HG03280 (cell line): ENCODE results near the gene MGAT5B.
"Not testable (repeated sequence)": the region's sequence is repeated elsewhere in the genome, so short reads cannot be mapped to it uniquely, and the experiment has no call there.

Experiments used
- ATAC-seq: cut with Tn5 transposase; IDR thresholded peaks from one replicate; pipeline ENCODE4 v1.9.1; 2021; ENCODE audit warnings: mild to moderate bottlenecking, moderate library complexity; ENCODE audit not compliant: unreplicated experiment

MGAT5B gene

DNA sequence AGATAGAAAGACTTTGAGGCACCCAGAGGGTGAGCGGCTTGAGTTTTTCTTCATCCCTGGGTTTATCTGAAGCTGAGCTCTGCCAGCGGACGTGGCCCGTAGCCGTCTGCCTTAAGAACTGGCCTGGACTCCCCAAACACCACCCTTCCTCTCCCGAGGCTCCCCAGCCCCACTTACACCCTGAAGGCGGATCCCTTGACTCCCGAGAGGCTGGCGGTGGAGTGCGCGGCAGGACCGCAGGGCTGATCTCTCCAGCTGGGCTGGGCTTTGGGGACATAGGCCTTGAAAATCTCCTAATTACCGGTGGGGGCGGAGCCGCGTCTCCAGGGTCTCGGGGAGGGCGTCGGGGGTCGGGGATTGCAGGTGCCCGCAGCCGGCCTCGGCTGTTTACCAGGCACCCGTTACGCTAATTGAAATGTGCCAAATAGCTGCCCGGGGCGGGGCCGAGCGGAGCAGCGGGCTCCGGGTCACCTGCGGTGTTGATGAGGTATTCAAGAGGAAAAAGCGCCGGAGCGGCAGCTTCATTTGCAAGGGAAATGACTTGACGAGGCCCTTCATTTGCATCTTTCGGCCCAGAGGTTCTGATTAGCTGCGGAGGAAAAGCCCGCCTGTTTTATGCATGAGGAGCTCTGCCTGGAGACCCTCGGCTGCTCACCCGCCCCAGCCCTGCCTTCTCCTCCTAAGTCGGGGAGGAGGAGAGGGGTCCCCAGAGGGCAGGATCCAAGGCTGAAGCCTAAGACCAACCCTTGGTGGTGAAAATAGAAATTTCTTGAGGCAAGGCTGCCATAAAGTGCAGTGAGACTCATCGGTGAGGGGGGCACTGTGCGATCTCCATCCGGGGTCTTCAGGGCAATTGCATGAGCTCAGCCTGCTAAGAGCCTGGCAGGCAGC, 100.7 kb downstream of the MGAT5B start:
- no peak for ATAC-seq

DNA sequence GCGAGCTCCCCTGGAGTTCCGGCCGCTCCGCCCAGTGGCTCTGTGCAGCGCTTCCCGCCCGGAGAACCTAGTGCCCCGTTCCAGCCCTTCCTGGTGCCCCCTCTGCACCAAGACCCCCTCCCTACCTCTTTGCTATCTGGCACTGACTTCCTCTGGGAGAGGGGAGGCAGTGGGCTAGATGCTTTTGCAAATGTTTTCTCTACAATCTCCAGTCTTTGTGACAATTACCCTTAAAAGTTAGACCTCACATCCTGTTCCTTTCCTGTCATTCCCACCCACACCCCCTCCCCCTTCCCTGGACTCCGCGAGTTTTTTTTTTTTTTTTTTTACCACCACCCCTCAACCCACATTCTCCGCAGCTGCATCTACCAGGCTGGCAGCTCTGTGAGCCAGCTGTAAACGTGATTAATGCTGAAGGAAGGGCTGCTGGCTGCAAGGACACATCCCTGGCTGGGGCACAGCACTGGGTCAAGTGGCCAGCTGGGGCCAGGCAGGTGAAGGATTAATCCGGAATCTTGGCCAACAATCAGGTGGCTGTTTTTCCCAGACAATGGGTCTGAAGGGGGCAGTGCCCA, 101.5 kb downstream of the MGAT5B start:
- ATAC-seq: no peak

DNA sequence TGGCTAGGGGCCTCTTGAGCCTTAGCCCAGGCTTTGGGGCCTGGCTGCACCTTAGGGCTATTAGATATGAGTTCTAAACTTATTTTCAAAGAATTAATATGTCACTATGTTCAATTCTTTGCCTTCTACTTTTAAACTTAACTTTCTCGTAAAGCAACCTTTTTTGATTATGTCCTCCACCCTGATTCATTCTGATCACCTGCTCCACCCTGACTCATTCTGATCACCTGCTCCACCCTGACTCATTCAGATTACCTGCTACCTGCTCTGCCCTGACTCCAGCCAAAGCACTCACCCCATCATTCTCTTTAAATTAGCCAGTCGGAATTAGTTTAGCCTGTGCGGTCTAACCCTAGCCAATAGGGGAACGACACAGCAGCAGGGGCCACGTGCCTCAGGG, 102.0 kb downstream of the MGAT5B start:
- ATAC-seq: not testable (repeated sequence)

DNA sequence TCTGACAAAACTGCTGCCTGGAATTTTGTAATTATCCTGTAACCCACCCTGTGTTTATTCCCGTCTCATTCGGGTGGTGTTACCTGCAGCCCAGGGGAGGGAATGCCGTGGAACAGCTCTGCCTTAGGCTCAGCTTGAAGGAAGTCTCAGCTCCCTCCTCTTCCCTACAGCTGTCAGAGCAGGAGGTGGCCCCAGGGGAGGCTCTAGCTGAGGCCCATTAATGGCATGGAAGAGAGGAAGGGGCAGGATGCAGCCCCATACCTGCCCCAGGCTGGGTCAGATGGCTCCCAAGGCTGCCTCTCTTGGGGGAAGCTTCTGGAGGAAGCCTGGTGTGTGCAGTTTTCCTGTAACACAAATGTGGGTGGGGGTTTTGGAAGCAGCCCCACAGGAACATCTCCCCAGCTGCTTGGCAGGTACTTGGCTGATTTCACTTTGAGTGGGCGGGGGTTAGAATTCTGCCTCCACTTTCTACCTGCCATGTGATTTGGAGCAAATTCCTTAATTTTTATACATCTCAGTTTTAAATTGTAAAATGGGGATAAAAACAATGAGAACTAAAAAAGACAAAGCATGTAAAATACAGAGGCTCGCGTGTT, 103.9 kb downstream of the MGAT5B start:
- ATAC-seq: no peak

DNA sequence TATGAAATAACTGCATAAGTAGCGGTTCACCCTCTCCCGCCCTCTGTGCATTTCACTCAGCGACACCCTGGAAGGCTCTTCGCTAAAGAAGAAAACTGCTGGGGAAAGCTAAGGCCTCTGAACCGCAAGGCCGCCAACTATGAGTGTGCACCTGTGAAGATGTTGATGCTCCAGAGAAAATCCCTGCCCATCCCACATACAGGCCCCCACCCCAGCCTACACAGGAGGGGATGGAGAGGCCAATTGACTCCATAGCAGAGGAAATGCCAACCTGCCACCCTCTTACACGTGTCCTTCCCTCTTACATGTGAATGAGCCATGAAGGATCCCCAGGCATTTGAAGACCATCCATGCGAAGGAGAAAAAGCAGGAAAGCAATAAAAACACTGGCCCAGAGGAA, 104.8 kb downstream of the MGAT5B start:
- ATAC-seq: no peak

DNA sequence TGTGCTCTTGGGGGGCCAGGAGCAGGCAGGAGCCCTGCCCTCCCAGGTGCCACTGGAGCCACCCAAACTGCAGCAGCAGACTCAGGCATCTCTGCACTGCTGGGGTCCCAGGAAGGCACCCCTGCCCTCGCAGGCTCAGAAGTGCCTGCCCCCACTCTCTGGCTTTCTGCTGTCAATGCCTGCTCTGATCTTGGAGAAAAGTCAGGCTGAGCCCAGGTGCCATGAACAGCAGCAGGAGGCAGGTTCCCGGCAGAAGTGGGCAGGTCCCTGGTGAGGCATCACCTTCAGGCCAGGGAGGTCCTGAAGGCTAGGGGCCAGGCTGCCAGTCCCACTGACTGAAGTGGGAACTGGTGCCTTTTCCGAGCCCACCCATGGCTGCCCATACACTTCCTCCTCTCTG, 106.5 kb downstream of the MGAT5B start:
- ATAC-seq: no peak

DNA sequence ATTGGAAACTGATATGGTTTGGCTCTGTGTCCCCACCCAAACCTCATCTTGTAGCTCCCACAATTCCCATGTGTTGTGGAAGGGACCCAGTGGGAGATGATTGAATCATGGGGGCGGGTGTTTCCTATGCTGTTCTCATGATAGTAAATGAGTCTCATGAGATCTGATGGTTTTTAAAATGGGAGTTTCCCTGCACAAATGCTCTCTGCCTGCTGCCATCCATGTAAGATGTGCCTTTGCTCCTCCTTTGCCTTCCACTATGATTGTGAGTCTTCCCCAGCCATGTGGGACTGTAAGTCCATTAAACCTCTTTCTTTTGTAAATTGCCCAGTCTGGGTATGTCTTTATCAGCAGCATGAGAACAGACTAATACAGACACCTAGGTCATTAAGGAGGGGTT, 109.8 kb downstream of the MGAT5B start:
- not testable (repeated sequence) for ATAC-seq

DNA sequence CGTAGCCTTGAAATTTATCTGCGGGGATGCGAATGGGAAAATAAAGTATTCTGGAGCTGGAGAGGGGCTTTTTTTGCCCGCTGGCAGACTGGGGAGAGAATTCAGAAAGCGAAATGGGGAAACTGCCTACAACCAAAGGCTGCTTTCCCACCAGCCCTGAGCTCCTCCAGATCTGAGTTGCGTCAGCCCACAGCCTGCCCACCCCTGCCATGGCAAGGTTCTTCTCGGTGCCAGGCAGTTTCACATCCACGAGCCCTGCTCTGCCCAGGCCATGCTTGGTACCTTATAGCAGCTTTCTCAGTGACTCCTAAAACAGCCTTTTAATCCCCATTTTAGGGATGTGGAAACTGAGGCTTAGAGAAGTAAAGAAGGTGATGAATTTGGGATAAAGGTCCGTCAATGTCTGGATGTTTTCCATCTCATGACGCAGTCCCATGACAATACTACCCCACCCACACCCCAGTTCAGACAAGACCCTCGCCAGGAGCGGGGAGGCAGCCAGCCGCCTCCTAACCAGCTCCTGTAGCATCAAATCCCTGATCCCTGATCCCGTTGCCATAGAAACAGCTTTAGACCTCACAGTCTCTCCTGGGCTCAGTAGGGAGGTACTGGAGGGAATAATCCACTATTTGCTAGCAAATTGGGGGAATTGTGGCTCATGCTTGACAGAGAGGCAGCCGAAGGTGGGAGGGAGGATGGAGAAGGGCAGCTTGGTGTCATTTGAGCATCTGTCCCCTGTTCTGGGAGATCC, 113.5 kb downstream of the MGAT5B start:
- ATAC-seq: no peak

DNA sequence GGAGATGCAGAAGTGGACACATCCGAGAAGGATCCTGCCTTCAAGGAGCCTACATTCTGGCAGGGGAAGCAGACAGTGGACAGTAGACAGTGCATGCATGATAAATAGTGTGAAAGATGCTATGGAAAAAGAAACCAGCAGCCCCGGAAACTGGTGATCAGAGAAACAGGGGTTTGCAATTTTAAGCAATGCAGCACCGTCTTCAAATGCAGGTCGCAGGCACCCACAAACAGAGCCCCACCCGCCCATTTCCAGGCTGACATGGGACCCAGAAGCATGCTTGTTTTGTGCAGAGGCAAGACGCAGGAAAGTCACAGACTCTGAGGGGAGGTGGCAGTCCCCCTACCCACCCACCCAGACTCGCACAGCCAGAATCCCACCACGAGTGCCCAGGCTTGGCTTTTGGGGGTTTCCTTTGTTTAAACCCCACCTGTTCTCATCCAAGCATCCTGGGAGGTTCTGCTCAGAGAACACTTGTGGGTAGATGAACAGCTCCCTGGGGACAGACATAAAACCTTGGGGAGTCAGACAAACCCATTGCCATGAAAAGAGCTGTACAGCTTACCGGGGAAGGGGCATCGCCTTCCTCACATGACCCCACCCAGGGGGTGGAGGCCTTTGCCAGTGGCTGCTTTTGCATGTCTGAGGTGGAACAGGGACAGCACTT, 114.3 kb downstream of the MGAT5B start:
- no peak for ATAC-seq

DNA sequence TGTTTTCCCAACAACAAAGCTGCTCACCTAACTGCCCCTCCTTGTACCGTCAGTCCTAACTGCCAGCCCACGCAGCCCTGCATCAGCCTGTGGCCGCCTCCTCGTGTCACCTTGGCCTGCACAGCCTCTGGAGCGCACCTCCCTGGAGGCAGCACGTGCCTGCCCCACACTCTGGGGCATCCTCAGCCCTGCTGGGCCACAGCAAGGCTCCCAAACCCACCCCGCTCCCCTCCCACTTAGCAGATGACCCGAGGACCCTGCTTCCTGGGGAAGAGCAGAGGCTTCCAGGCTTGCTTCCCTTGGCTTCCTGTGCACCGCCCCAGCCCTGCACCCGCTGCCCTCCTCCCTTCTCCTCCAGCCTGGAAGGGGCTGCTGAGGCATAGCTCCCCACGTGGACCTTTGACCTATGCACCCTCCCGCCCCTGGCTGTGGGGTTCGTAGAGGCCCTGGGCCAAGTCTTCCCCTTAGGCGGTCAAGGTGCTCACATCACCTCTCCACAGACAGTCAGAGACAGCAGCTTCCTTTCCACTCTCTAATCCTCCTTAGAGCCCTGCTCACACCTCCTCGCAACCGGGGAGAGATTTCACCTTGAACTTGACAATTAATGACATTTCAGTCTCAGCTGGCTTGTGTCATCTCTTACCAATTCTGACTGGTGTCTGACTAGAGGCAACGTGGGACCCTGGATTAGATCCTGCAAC, 115.0 kb downstream of the MGAT5B start:
- ATAC-seq: no peak

DNA sequence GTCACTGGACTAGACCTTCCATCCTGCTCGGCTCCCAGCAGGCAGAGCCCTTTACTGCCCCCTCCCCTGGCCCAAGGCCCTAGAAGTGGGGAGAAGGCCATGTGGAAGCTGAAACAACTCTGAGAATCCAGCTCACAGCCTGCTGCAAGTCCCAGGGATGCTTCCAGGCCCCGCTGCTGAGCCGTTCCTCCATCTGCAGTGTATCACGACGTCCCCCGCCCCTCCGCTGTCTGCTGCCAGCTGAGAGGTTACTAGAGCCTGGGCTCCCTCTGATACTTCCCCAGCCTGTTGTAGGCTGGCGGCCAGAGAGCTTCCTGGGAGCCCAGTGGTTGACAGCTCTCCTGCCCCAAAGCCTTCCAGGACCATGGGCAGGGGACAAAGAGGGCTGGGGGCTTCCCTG, 118.2 kb downstream of the MGAT5B start:
- ATAC-seq: no peak

DNA sequence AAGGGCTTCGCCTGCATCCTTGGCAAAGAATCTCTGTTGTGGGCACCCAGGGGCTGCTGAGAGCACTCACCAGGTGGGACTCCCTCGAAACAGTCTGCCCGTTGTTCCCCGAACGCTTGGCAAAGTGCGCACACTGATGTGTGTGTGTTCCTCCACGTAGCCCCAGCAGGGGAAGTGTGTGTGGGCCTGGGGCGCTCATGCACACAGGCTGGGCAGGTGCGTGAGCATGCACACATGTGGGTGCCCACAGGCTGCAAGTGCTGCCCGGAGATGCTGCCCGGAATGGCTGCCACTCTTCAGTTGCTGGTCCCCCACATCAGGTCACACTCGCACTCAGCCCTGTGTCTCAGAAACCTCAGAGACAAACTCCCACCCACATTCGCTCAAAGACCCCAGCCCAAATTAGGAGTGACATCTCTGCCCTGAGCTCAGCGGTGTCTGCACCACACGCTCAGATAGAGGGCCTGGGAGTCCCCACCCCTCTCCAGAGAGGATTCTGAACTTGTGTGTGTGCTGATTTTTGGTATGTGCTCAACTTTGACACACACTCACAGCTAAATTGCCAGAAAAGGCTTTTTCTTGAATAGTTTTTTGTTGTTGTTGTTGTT, 119.4 kb downstream of the MGAT5B start:
- no peak for ATAC-seq

DNA sequence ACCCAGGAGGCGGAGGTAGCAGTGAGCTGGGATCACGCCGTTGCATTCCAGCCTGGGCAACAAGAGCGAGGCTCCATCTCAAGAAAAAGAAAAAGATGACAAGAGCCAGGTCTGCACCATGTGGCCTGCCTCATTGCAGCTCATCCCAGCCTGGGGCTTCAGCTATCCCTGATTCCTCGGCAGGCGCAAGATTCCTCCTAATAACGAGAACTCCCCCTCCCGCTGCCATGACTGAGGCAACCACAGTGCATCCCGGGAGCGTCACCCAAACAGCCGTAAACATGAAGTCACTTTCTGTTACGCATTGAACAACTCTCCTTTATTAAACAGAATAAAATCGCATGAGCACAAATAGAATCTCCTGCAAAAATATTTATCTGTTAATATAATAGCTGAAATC, 120.6 kb downstream of the MGAT5B start:
- ATAC-seq: no peak

DNA sequence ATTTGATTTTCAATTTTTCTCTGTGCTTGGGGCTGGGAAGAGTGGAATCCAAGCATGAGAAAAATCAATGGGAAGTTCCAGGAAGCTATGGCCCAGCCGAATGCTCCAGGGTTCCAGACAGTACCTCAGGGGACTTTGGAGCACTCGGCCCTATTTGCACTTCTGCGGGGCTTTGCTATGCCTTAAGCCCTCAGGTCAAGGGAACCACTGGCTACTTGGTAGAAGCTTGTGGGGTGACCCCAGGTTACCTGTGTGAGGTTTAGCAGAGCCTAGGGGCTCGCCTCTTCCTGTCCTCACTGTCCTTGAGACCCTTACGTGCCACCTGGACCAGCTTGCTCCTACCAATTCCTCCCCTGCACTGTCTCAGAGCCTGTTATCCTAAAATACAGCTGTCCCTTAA, 121.3 kb downstream of the MGAT5B start:
- no peak for ATAC-seq

DNA sequence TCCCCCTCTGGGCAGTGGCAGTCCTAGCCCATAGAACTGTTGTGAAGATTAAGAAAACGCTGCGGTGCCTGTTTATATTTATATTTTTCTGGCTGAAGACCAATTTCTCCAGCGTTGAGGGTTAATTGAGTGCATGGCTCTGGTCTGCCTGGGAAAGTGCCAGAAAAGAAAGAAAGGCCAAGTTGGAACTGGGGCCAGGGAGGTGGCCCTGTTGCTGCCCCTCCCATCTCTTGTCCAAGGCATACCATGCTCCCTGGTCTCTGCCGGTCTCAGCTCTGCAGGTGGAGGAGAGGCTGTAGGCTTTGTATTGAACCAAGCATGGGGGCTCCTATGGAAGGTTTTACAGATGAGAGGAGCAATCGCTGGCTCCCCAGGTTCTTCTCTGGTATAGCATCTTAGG, 124.7 kb downstream of the MGAT5B start:
- no peak for ATAC-seq

DNA sequence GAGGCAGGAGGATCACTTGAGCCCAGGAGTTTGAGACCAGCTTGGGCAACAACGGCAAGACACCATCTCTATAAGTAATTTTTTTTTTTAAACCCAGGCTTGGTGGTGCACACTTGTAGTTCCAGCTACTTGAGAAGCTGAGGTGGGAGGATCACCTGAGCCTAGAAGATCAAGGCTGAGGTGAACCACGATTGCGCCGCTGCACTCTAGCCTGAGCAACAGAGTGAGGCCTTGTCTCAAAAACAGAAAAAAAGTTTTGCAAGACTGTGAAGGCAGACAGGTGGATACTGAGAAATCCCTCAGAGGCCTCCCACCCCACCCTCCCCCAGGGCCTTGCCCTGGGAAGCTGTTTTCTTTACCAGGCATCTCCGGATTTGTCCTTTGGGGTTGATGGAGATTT, 125.4 kb downstream of the MGAT5B start:
- no peak for ATAC-seq

DNA sequence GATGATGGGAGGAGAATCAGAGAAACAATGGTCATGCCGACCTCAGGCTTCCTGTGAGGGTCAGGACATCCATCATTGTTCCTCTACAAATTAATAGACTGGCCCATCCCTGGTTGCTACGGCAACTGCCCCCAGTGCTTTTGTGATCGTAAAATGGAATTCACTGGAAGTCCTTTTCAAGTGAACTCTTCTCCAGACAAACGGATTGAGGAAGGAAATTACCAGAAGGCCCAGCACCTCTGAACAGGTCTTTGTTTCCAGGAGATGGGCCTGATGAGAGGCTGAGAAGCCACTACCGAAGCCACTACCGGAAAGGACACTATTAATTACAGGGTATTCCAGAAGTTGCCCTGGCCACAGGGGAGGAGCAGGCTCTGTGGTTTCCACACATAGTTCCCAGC, 126.0 kb downstream of the MGAT5B start:
- ATAC-seq: no peak

DNA sequence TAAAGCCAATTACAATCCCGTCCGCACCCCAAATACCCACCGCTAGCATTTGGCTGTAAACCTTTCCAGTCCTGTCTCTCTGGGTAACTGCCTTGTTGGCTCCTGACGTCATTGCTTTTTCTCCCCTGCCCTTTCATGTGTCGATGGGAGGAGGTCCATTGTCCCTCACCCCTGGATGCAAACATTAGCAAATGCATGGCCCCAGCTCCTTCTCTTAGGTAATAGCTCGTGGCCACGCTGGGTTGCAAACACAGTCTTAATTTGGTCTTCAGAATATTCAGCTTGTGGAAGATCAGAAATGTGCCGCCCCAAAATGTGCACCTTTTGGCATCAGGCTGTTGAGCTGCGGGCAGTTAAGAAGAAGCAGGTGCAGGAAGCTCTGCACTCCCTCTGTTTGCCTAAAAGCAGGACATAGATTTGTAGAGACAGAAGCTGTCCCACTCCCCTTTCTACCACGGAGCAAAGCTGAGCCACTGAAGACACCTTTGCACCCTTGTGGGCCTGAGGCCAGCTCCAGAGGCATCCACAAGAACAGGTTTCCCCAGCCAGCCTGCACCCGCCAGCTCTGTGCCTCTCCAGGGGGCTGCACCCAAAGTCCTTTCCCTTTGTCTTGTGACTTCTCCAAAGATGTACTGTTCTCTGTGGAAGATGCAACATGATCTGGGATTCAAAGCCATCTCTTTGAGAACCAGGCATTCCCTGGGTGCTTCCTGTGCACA, 127.3 kb downstream of the MGAT5B start:
- no peak for ATAC-seq
